ENCODE measurements around the gene SLC35E3.
"Not testable (repeated sequence)": the region's sequence is repeated elsewhere in the genome, so short reads cannot be mapped to it uniquely, and the experiment has no call there.

Gene SLC35E3

DNA sequence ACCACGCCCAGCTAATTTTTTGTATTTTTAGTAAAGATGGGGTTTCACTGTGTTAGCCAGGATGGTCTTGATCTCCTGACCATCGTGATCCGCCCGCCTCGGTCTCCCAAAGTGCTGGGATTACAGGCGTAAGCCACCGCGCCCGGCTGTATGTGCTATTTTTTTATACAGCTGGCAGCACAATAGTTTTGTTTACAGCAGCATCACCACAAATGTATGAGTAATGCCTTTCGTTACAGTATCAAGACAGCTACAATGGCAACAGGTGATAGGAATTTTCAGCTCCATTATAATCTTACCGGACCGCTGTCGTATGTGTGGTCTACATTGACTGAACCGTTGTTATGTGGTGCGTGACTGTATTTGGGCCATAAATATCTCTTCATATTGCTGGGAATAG lies 50.4 kb downstream of the SLC35E3 start:
- DNase-seq = no peak

DNA sequence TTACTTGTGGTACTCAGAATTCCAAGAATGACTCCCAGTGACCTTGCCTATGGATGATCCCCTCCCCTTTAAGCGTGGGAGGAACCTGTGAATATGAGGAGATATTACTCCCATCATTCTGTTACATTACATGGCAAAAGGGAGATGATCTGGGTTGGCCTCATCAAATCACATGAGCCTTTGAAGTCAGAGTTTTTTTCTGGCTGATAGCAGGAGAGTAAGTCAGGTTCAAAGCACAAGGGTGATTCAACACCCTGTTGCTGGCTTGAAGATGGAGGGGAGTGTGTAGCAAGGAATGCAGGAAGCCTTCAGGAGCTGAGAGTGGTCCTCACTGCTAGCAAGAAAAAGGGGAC lies 52.9 kb downstream of the SLC35E3 start:
- no peak for DNase-seq

DNA sequence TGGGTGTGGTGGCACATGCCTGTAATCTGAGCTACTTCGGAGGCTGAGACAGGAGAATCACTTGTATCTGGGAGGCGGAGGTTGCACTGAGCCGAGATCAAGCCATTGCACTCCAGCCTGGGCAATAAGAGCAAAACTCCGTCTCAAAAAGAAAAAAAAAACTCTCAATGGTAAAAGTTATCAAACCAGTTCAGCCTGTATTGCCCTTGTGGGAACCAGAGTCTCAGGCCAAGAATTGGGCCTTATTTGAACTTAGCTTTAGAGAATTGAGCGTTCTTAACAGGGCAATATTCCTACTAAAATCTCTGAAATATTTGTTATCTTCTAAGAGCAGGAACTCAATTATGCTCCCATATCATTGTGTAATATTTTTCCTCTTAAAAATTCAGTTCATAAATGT lies 54.3 kb downstream of the SLC35E3 start:
- DNase-seq = no peak

DNA sequence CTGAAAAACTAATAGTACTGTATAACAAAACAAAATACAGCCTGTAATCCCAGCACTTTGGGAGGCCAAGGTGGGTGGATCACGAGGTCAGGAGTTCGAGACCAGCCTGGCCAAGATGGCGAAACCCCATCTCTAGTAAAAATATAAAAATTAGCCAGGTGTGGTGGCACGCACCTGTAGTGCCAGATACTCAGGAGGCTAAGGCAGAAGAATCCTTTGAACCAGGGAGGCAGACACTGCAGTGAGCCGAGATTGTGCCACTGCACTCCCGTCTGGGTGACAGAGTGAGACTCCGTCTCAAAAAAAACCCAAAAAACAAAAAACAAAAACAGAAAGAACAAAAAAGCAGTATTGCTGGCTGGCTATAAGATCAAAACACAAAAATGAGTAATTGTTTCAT lies 55.1 kb downstream of the SLC35E3 start:
- DNase-seq = not testable (repeated sequence)

DNA sequence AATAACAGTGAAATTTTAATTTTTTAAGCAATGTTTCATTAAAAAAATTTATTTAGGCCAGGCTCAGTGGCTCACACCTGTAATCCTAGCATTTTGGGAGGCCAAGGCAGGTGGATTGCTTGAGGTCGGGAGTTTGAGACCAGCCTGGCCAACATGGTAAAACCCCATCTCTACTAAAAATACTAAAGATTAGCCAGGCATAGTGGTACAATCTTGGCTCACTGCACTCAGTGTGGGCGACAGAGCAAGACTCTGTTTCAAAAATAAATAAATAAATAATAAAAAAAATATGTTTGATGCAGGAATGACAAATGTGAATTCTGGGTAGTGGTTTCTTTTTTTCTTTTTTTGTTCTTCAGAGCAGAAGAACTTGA lies 56.4 kb downstream of the SLC35E3 start:
- DNase-seq = not testable (repeated sequence)

DNA sequence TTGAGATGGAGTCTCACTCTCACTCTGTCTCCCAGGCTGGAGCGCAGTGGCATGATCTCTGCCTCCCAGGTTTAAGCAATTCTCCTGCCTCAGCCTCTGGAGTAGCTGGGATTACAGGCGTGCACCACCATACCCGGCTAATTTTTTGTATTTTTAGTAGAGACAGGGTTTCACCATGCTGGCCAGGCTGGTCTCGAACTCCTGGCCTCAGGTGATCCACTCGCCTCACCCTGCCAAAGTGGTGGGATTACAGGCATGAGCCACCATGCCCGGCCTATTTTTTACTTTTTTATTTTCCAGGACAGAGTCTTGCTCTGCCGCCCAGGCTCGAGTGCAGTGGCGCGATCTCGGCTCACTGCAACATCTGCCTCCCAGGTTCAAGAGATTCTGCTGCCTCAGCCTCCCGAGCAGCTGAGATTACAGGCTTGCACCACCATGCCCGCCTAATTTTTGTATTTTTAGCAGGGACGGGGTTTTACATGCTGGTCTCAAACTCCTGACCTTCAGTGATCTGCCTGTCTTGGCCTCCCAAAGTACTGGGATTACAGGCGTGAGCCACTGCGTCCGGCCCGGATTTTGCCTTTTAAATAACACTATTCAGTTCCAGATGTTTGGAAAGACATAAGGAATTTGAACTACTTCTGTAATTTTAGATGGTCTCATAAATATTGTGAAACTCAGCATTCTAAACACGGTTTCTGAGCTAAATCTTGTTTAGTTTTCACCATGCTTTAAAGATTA lies 57.1 kb downstream of the SLC35E3 start:
- not testable (repeated sequence) for DNase-seq

DNA sequence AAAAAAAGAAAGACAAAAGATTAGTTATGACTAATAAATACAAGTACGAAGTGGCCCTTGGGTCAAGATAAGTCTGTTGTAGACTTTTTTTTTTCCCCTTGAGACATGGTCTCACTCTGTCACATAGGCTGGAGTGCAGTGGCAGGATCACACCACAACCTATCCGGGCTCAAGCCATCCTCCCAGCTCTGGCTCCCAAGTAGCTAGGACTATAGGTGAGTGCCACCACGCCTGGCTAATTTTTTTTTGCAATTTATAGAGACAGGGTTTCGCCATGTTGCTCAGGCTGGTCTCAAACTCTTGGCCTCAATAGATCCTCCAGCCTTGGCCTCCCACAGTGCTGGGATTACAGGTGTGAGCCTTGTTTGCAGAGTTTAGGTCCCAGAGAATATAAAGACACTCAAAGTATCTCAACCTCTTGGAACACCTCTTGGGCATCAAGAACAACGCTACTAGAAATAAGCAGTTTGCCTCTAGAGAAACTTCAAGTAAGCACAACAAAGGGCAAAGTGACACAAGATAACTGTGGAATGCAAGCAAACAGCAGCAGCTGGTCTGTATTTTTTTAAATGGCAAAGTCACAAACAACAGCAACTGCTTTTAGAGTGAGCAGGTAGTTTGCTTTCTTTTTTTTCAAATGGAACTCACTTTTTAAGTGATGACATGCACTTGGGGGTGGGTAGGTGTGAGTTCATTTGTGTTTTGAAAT lies 58.1 kb downstream of the SLC35E3 start:
- no peak for DNase-seq

DNA sequence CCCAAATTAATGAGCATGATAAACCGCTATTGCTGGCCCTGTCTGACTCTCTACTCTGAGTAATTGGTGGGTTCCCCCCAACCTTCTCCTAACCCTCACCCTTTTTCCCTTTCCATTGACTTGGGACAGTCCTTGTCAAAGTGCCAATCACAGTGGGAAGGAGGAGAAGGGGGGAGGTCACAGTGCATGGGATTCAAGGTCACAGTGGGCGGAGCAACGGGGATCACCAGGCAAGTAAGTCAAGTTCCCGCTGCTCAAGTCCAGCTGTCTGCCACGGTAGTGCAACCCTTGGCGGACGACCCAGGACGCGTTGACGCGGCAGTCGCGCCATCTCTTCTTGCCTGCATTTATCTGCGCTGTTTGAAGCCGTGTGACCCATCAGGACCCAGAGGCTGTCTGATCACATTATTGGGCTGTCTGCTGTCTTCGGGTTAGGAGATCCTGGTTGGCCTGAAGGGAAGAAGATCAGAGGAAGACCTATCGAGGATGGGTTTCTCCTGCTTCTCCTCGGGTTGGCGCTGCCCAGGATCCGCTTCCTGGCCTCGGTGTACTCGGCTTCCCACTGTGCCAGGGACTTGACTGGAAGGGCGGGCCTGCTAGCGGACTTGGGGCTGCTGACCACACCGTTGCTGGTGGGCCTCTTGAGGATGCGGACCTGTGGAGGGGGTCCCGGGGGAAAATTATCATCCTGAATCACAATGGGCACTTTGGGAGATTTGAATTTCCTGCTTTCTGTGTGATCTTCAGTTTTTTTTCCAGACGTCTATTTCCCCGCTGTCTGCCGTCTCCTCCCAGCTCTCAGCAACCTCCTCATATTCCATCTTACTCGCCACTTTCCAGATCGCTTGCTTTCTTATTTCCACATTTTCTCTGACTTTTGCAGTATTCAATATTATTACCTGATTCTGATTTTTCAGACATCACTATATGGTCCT lies 58.9 kb downstream of the SLC35E3 start:
- no peak for DNase-seq

DNA sequence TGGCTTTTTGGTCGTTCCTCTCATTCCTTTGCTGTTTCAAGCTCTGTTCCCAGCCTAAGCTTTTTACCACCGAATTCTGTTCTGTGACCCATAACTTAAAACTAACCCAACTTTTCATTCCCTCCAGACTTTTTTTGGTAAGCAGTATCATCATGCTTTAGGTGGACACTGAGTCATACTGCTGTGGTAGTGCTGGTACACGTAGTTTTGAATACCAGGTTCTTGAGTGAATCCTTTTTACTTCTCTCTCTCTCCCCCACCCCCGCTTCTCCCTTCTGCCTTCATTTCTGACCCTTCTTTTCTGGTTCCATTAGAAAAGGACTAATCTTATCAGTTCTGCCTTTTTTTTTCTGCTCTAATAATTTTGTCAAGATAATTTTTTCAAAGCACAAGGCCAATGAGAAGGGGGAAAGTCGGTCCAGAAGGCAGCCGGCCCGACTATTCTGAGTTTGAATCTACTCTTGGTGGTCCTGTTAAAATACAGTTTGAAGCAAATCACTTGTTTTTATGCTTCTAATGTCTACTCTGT lies 59.7 kb downstream of the SLC35E3 start:
- no peak for DNase-seq

DNA sequence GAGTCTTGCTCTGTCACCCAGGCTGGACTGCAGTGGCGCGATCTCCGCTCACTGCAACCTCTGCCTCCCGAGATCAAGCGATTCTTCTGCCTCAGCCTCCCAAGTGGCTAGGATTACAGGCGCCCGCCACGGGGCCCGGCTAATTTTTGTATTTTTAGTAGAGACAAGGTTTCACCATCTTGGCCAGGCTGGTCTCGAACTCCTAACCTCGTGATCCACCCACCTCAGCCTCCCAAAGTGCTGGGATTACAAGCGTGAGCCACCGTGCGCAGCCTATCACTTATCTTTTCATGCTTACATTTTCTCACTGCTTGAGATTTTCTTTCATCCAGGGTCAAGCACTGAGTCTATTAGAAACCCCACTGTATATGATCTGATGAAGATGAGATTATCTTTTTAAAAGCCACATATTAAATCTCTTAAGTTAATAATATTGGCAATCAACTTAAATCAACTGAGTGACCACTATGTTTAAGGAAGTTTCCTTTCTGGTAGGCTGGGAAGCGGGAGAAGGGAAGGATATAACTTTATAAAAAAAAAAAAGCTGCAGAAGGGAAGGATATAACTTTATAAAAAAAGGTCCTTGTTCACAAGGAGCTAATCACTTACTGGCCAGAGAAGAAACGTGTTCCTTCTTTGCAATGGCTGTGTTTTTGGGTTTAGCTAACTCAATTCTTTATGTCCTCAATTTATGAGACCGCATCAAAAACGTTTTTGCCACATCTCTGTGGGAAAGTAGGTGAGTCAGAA lies 60.7 kb downstream of the SLC35E3 start:
- DNase-seq = no peak

DNA sequence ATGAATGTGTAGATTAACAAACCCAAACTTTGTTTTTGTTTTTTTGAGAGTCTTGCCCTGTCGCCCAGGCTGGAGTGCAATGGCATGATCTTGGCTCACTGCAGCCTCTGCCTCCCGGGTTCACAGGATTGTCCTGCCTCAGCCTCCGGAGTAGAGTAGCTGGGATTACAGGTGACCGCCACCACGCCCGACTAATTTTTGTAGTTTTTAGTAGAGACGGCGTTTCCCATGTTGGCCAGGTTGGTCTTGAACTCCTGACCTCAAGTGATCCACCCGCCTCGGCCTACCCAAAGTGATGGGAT lies 61.2 kb downstream of the SLC35E3 start:
- DNase-seq = not testable (repeated sequence)

DNA sequence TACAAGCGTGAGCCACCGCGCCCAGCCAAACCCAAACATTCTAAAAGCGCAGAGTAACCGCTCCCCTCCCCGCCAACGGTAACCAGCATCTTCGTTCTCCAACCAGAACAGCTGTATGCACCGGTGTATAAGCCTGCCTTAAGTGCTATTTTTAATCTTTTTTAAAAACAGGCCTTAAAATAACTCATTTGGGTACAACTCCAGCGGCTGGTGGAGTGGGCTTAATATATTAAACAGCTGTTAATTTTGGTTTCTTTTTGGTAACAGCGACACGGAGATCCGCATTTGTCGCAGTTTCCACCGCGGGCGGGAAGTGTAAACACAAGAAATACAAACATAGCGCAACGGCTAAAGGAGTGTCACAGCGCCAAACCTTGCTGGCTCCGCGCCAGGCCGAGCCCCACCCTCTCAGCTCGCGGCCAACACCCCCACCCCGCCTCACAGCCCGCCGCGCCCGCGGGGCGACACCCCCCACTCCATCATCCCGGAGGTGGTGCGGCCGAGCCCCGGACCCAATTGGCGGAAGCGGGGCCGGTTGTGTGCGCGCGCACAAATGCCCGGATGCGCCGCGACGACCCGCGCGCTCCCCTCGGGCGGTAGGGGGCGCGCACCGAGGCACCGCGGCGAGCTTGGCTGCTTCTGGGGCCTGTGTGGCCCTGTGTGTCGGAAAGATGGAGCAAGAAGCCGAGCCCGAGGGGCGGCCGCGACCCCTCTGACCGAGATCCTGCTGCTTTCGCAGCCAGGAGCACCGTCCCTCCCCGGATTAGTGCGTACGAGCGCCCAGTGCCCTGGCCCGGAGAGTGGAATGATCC lies 61.8 kb downstream of the SLC35E3 start, which contains the start of gene MDM2:
Gene MDM2, plus strand, starts transcription at position 602 of the 812 bp plus-strand sequence. CDS start 301 bp downstream, outside the sequence.
- peak; percentile 97 to 98 for DNase-seq

DNA sequence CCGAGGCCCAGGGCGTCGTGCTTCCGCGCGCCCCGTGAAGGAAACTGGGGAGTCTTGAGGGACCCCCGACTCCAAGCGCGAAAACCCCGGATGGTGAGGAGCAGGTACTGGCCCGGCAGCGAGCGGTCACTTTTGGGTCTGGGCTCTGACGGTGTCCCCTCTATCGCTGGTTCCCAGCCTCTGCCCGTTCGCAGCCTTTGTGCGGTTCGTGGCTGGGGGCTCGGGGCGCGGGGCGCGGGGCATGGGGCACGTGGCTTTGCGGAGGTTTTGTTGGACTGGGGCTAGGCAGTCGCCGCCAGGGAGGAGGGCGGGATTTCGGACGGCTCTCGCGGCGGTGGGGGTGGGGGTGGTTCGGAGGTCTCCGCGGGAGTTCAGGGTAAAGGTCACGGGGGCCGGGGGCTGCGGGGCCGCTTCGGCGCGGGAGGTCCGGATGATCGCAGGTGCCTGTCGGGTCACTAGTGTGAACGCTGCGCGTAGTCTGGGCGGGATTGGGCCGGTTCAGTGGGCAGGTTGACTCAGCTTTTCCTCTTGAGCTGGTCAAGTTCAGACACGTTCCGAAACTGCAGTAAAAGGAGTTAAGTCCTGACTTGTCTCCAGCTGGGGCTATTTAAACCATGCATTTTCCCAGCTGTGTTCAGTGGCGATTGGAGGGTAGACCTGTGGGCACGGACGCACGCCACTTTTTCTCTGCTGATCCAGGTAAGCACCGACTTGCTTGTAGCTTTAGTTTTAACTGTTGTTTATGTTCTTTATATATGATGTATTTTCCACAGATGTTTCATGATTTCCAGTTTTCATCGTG lies 62.6 kb downstream of the SLC35E3 start:
- peak; percentile 52 to 57 for DNase-seq

DNA sequence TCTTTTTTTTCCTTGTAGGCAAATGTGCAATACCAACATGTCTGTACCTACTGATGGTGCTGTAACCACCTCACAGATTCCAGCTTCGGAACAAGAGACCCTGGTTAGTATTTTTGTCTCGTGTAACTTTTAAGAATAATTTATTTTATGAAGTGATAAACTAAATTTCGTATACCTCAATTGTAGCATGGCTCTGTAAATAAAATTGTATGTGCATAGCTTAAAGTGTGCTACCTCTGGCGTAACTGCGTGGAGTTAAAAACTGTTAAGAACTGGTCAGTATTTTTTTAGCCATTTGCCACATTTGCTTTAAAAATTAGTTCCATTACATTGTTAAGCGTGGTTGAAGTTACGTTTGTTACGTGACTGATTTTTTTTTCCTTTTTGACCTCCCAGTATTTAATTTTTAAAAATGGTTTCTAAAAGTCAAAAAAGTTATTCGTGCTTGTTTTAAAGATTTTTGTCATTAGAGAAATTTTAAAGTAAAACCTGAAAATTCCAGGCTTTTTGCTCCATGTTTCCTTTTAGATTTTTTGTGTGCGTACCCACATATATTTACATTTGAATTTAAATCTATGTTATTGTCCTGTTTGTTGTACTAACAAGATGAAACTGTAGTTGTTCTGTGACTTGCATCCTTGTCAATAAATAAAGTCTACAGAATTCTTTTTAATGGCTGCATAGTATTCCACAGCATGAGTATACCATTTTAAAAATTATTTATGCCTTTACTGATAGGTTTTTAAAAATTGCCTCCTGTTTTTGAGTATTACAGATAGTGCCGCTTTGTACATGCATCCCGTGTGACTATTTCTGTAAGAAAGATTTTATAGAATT lies 63.4 kb downstream of the SLC35E3 start:
- no peak for DNase-seq

DNA sequence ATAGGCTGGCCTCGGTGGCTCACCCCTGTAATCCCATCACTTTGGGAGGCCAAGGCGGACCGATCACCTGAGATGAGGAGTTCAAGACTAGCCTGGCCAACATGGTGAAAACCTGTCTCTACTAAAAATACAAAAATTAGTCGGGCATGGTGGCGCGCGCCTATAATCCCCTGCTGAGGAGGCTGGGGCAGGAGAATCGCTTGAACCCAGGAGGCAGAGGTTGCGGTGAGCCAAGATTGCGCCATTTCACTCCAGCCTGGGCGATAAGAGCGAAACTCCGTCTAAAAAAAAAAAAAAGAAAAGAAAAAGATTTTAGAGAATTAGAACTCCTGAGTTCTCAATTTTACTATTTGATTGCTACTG lies 64.0 kb downstream of the SLC35E3 start:
- not testable (repeated sequence) for DNase-seq

DNA sequence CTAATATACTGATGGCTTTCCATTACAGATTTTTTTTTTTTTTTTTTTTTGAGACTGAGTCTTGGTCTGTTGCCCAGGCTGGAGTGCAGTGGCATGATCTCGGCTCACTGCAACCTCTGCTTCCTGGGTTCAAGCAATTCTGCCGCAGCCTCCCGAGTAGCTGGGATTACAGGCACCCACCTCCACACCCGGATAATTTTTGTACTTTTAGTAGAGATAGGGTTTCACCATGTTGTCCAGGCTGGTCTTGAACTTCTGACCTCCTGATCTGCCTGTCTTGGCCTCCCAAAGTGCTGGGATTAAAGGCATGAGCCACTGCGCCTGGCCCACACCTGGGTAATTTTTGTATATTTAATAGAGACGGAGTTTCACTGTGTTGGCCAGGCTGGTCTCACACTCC lies 65.6 kb downstream of the SLC35E3 start:
- not testable (repeated sequence) for DNase-seq

DNA sequence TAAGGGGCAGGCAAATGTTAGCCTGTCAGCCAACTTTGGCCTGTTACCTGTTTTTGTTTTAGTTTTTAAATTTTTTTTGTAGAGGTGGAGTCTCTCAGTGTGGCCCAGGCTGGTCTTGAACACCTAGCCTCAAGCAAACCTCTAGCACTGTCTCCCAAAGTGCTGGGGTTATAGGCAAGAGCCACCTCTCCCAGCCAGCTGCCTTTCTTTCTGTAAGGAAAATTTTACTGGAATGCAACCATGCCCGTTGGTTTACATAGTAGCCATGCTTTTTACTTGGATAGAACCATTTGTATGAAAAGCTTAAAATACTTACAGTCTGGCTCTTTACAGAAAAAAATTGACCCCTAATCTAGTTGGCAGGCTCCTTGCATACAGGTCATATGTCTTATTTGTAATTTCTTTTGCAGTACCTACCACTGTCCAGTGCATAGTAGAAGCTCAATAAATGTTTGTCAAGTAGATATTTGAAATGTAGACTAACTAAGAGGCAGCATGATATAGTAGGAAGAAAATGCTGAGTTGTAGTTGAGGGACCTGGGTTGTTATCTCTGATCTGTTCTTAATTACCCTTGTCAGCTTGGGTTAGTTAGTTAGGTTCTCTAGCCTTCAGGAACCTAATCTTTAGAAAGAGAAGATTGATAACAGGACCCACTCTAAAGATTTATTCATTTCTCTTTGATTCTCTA lies 66.7 kb downstream of the SLC35E3 start:
- DNase-seq = no peak

DNA sequence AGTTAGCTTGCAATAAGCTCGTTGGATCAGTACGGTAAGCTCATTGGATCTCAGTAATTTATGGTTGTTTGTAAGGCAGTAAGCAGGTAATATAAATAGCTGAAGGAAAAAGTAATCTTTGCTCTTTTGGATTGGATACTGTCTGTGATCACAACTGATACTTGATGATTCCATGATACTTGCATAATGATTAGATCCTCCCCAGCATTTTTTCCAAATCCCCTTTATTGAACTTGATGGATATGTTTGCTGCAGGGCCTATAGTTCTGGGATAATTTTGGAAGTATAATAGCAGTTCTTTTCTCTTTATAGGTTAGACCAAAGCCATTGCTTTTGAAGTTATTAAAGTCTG lies 67.2 kb downstream of the SLC35E3 start:
- no peak for DNase-seq

DNA sequence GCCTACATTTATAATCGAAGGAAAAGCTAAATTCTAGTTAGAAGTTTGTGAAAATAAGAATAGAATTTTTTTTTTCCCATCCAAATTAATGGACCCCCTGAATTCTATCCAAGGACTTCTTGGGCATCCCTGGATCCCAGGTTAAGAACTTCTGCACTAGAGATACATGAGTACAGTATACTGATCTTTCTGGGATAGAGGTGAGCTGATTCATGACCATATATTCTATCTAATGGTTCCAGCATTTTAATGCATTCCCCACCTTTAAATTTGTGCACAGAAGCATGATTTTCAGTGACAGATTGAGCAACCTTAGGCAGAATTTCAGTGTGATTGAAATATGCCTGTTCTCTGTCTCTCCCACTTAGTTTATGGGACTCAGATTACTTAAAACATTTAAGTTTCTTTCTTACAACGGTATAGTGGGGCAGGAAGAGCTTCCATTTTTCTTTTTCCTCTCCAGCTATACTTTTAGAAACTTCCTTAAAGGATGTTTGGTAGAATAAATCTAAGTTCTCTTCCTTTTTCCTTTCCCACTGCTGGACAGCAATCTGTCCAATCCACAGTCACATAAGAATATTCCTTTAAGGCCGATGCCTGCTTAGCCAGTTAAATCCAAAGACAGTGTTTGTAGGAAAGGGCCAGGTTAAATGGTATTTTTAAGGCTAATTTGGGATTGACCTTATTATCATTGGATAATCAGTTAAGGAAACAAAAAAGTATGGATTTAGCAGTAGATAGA lies 68.7 kb downstream of the SLC35E3 start:
- no peak for DNase-seq

Measured in CD4-positive, alpha-beta T cell treated with Interleukin-4 for 1 hour (primary cell).